ENCODE results near the gene CDKAL1.
"Not testable (repeated sequence)": the region's sequence is repeated elsewhere in the genome, so short reads cannot be mapped to it uniquely, and the experiment has no call there.

Gene CDKAL1

DNA sequence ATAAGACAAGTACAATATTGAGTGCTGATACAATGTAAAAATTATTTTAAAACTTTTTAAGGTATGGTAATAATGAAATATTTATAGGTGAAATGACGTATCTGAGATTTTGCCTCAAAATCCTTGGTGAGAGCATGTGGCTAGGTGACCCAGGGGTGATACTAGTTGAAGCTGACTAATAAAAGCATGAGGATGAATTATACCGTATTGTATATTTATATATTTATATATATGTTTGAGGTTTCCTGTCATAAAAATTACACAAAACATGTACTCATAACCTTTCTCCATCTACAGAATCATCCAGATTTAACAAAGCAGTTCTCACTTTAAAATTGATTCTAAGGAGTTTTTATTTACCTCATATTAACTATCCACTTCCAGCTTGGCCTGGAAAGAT is 358.1 kb downstream of the CDKAL1 start:
- no peak for DNase-seq

DNA sequence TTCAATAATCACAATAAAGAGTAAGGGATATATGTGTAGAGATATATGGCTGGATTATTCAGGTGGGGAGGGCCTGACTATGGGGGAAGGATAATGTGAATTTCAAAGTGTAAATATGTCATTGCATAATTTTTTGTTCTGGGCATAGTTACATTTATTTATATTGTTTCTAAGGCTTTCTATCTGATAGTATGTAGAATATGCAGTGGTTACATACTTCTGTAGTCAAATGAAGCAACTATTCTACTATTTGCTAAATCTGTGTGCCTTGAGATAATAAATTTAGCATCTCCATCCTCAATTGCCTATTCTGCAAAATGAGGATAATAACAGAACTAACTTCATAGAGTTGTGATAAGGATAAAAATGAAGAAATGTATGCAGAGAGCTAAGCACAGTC is 359.2 kb downstream of the CDKAL1 start:
- no peak for DNase-seq

DNA sequence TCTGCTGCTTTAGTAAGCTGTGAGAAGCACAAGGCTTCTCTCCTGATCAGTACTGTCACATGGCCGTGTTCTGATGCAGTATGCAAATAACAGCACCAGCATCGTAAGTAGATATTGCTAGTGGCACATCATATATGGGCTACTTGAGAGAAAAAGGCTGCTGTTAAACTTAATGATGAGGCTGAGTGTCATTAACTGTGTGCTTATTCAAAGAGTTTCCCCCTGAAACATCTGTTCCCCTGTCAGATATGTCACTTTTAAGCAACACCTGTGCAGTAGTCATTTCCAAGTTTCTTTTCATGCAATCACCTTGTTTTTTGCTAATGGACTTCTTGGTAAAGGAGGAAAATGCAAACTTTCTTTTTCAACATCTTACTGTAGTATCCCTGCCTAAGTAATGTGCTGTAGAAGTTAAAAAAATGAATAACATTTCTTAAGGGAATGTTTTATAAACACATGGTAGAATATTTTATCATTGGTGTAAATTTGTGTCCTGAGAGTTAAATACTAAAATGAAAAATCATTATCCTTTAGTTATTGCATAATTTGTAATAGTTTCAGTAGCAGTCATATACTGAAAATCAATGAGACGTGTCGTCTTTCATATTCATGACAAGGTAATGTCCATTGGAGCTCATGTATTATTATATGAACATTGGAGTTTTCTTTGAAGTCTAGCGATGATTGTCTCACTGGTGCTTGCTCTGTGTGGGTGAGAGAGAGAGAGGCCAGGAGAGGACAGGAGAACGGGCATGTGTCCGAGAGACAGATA is 366.3 kb downstream of the CDKAL1 start:
- no peak for DNase-seq

DNA sequence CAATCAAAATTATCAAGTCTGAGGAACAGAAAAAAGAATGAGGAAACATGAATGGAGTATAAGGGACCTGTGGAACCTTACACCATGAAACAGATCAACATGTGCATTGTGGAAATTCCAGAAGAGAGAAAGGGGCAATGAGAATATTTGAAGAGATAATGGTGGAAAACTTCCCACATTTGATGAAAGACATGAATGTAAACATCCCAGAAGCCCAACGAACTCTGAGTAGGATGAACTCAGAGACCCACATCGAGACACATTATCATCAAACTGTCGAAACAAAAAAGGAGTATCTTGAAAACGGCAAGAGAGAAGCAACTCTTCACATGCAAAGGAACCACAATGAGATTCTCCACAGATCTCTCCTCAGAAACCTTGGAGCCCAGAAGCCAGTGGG is 371.1 kb downstream of the CDKAL1 start:
- DNase-seq: no peak

DNA sequence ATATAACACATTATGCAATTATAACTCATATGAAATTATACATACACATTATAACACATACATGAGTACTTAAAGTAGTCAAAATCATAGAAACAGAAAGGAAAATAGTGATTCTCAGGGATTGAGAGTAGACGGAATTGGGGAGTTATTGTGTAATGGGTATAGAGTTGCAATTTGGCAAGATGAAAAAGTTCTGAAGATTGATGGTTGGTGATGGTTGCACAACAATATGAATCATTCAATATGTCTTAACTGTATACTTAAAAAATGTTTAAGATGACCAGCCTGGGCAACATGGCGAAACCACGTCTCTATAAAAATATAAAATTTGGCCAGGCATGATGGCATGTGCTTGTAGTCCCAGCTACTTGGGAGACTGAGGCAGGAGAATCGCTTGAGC is 372.7 kb downstream of the CDKAL1 start:
- no peak for DNase-seq

DNA sequence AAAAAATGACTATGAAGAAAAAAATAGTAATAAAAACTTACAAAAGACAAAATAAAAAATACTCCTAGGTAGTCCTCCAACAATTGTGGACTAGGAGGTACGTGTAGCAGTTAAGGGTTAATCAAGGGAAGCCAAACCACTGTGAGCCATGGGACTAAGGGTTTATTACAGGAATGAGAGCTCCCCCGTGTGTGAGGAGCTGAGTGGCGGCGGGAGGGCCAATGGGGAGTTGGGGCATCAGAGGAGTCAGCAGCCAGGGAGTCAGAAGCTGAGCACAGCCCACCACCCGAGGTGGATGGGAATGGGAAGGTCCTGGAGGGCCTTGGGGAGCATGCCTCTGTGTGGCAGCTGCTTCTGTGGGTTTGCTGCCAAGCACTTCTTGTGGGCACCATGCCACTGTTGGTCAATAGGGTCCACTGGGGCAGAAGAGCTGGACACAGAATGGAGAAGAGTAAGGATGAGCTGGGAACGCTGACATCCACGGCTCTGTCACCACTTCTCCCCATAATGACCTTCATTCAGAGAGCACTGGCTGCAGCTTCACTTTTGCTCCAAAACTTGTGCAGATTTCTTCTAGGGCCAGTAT is 373.3 kb downstream of the CDKAL1 start:
- DNase-seq: no peak

DNA sequence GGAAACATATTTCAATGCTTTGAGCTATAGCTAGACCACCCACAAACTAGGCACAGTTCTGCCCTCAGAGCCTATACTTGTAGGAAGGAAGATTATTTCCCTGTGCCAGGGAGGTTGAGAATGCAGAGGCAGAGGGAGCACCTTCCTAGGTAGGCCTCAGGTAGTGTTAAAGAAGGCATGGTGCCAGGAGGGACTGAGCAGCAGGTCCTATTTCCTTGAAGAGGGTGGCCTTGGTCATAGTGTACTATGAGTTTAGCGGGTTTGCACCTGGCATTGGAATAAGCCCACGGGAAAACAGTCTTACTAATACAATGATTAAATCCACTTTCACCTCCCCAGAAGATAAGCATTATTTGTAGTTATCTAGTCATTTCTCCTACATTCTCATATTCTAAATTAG is 375.4 kb downstream of the CDKAL1 start:
- no peak for DNase-seq

DNA sequence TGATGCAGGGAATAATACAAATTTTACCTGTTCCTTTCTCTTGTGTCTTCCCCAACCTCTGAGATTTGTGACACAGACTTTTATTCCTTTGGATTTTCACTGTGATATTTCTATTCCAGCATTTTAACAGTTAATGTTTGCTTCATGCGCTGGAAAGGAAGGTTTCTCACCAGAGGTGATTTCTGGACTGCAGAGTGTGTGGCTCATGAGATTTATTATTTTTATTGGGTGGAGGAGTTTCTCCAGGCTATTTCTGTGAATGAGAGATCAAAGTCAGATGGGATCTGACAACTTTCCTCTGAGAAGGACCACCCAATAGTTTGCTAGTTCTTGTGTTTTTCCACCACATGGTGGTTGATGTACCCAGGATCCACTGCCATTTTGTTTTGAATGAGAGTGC is 377.5 kb downstream of the CDKAL1 start:
- no peak for DNase-seq

DNA sequence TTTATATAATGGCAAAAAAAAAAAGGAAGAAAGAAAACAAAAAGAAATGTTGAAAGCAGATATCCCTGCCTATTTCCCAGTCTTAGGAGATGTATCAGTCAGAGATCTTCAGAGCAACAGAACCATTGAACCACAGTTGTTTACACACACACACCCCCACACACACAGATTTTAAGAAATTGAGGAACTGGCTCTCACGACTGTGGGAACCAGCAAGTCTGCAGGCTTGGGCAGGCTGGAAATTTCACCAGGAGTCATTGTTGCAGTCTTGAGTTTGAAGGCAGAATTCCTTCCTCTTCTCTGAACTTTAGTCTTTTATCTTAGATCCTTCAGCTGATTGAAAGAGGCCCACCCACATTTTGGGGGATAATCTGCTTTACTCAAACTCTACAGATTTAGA is 380.9 kb downstream of the CDKAL1 start:
- no peak for DNase-seq

DNA sequence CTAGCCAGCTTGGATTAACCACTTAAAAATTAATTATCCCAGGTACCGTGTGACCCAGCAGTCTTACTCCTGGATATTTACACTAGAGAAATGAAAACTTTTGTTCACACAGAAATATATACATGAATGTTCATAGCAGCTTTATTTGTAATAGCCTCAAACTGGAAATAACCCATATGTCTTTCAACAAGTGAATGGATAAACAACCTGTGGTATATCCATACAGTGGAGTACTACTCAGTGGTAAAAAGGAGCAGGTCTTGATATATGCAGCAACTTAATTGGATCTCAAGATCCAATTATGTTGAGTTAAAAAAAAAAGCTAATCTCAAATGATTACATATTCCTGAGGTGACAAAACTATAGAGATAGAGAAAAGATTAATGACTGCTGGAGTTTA is 381.4 kb downstream of the CDKAL1 start:
- no peak for DNase-seq

DNA sequence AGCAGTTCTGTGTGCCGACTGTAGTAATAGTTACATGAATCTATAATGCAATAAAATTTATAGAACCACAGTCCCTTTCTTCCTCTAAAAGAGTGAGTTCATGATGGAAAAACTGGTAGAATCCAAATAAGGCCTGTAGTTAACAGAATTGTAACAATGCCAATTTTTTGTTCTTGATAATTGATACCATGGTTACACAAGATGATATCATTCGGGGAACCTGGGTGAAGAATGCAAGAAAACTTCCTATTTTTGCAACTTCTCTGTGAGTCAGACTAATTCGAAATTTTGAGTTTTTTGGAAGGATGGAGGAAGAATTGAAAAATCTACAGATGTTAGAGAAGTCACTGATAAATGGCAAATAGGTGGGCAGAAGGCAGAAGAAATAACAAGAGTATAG is 381.8 kb downstream of the CDKAL1 start:
- DNase-seq: no peak

DNA sequence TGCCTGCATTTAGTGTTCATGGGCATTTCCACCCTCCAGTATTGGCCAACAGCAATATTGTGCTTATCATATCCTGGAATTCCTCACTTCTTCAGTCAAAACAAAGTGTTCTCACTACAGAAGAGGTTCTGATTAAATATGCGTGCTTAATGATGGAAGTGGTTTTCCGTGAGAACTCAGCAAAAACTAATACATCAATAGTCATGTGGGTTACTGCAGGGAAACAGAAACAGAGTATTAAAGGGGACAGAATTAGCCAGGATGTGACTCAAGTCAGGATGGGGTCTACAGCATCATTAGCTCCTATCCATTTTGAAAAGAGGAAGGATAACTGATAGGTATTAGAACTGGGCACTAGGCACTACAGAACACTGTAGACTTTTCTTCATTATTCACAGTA is 384.6 kb downstream of the CDKAL1 start:
- no peak for DNase-seq

DNA sequence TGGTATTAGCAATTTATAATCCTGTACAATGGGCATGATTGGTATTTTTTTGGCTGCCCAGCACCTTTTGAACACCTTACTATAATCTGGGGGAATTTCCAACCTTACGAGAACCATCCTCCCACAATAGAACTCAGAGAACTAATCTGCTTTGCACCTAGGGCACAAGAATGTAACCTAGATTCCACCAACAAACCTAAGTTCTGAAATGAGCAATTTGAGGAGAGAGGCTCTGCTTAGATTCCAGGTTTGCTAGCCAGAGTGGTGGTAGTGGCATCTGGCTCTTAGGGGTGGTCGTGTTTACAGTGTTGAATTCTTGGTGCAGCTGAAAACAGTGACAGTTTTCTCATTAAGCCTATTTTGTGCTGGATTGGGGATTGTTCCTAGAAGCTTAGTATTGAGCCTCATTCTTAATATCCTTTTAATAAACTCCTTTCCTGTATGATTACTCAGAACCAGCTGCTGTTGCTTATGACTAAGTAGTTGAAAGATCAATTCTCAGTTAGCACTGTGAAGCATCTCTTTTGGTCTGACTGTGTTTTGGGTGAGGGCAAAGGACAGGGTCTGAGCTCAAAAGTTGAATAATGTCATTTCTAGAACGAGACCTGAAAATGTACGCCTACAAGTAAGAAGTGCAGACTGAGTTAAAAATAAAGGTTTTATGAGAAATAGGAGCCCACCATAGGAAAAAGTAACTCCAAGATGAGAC is 385.6 kb downstream of the CDKAL1 start:
- DNase-seq: no peak

DNA sequence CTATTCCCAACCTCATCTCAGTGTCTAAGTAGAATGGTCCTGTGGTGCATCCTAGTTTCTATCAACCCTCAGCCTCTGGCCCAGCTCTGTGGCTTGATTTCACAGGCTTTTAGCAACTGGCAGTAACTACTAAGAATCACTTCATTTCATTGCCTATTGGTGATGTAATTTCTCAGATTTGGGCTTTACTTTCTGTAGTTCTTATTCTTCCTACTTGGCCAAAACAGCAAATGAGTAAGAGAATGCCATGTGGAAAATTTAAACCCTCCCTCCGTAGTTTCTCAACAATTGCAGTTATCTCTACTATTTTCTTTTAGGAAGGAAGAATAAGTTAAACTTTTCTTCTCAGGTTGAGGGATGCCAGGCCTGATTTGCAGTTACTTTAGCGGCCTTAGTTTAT is 387.3 kb downstream of the CDKAL1 start:
- DNase-seq: no peak

DNA sequence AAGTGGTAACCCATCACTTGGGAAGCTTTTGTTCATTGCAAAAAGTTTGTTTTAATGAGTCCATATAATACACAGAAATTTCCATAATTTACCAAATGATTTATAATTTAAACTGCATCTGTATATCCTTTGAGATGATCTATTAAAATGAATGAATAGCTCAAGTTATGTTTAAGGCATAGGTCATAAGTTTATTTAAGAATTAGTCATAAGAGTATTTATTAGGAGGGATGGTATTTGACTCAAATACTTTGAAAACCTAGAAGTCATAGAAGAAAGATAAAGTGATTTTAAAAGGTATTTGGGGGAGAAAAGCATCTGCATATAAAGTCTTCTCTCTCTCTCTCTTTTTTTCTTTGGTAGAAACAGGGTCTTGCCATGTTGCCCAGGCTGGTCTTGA is 388.5 kb downstream of the CDKAL1 start:
- no peak for DNase-seq

DNA sequence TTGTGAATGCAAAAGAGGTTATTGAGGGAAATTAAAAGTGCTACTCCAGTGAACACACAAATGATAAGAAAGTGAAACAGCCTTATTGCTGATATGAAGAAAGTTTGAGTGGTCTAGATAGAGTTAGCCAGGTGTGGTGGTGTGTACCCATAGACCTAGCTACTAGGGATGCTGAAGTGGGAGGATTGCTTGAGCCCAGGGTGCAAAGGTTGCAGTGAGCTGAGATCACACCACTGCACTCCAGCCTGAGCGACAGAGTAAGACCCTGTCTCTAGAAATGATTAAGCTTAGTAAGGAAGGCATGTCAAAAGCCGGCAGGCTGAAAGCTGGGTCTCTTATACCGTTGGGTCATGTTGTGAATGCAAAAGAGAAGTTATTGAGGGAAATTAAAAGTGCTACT is 389.8 kb downstream of the CDKAL1 start:
- DNase-seq: not testable (repeated sequence)

DNA sequence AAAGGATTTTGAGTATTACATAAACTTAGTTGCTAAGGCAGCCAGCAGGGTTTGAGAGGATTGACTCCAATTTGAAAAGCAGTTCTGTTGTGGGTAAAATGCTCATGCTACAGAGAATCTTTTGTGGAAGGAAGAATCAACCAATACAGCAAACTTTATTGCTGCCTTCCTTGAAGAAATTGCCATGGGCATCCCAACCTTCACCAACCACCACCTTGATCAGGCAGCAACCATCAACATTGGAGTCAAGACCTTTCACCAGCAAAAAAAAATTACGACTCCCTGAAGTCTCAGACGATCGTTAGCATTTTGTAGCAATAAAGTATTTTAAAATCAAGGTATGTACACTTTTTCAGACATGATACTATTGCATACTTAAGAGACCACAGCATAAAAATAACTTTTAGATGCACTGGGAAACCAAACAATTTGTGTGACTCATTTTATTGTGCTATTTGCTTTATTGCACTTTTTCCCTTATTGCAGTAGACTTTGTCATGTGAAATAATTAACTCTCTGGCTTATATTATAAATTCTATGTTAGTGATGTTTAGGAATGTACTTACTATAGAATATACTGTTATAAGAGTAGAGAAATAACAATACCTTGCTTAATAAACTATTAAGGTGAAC is 390.8 kb downstream of the CDKAL1 start:
- DNase-seq: no peak

DNA sequence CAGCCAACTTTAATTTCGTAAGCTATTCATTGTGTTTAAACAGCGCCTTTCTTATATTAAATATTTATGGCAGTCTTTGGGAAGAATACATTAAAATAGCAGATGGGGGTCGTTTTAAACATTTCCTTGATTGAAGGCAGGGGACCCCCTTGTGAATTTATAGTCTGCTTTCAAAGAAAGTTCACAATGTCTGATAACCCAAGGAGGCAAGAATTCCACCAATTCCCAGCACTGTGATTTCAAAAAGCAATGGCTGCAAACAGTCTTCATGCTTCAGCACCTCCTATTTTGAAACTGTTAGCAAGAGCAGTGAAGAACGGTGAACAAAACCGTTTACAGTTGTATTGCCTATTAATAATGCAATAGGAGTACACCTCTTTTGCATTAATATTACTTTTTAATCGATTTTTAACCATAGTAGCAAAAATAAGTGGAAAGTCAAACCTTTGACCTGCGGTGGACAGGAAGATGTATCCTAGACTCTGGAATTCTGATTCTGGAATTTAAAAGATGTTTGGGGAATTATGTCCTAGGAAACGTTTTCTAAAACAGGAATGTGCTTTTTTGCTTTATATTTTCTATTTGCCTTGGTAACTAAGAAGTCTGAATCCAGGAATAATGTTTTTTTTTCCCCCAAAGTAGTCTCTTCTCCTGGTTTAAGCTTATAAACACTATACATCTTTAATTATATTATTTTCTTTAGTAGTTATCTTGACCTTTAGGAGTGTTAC is 393.0 kb downstream of the CDKAL1 start:
- DNase-seq: no peak

DNA sequence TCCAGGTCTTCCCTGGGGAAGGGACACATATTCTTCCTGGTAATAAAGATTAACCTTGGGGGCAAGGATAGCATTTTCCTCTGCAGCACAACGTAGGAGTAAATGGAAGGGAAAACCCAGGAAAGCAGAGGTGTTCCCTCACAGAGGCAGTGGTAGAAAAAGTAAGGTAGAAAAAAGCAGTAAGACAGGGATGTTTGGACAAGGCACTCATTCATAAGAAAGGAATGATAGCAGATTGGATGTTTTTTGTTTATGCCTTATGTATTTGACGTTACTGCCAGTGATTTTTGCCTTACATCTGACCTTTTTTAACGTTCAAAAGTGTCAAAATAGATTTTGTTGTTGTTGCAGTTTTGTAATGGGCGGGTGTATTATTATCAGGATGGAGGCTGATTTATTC is 395.0 kb downstream of the CDKAL1 start:
- DNase-seq: no peak

DNA sequence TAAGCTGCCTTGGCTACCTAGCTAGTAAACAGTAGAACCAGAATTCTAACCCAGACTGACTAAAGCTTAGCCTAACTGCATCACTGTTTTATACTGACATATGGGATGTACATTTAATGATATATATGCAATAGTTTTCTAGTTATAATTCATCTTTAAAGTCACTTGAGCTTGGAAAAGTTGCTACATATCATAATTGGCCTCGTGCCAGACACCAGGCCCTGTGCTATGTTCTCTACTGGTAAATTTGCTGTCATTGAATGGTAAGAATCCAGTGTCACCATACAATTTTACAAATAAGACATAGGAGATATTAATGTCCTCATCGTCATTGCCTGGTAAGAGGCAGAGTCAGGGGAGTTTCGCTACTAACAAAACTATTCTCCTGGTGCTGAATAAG is 396.8 kb downstream of the CDKAL1 start:
- DNase-seq: no peak

DNA sequence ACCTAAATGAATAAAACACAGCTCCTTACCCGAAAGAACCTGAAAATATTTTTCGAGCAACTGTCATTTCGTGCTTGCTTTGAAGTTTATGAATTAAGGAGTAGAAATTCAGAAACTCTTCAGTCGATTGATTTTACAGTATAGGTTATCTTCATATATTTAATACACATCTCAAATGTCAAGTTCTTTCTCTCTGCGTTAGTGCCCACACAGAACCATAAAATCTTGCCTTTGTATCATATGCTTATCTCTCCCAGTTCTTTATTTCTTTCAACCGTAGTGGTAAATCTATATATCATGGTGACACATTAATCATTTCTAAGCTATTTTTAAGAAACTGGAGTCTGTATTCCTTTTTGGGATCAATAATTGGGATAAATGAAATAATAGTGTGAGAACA is 397.5 kb downstream of the CDKAL1 start:
- DNase-seq: no peak

DNA sequence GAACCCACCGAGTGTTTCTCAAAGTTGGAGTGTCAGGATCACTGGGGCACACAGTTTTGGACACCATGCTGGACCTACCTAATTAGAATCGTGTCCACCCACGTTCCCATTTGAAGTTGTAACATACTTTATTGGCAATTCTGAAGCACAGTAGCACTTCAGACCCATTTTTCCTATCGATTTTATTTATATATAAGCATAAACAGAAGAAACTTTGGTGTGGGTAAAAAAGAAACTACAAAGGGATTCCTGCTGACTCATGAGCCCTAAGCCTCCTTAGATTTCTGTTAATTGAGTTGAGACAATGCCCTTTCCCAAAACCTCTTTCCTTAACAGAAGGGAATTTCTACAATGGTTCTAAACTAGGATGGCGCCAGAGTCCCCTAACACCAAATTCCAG is 398.0 kb downstream of the CDKAL1 start:
- DNase-seq: no peak

Data from amniotic stem cell (primary cell).